Hepatocyte (in vitro differentiated cells): ENCODE data around the gene SETX. TPM values are rescaled to one million over a fixed set of nuclear protein-coding genes. Genes with fewer than 3 reads are reported as not detected.

Source experiments
- DNase-seq: peaks from one replicate; pipeline ENCODE4 v3.0.0-alpha.2; 2016; ENCODE audit warnings: low spot score
- H2AFZ ChIP-seq: fragments of 200-600 bp; sonication (generic); 2 replicates; pipeline ENCODE4 v1.6.0; 2016; ENCODE audit warnings: antibody characterized with exemption, mild to moderate bottlenecking
- H3K27ac ChIP-seq: fragments of 200-600 bp; sonication (generic); 2 replicates; pipeline ENCODE4 v1.5.1; 2016; ENCODE audit warnings: mild to moderate bottlenecking
- H3K27me3 ChIP-seq: fragments of 200-600 bp; sonication (generic); 2 replicates; pipeline ENCODE4 v1.6.1; 2016
- H3K36me3 ChIP-seq: fragments of 200-600 bp; sonication (generic); replicated peaks from 2 replicates; pipeline ENCODE4 v1.5.1; 2016; ENCODE audit warnings: low read depth; ENCODE audit not compliant: insufficient read depth
- H3K4me1 ChIP-seq: fragments of 200-600 bp; sonication (generic); 2 replicates; pipeline ENCODE4 v1.5.1; 2016; ENCODE audit warnings: mild to moderate bottlenecking, moderate library complexity; ENCODE audit not compliant: insufficient read depth
- H3K4me2 ChIP-seq: fragments of 200-600 bp; sonication (generic); 2 replicates; pipeline ENCODE4 v1.6.0; 2016
- H3K4me3 ChIP-seq: fragments of 200-600 bp; sonication (generic); 2 replicates; pipeline ENCODE4 v1.5.1; 2016; ENCODE audit warnings: mild to moderate bottlenecking
- H3K79me2 ChIP-seq: fragments of 200-600 bp; sonication (generic); 2 replicates; pipeline ENCODE4 v1.6.0; 2017; ENCODE audit warnings: mild to moderate bottlenecking
- H3K9me2 ChIP-seq: fragments of 200-600 bp; sonication (generic); replicated peaks from 2 replicates; pipeline ENCODE4 v1.6.0; 2017; ENCODE audit warnings: mild to moderate bottlenecking; ENCODE audit not compliant: insufficient read depth
- H3K9me3 ChIP-seq: fragments of 200-600 bp; sonication (generic); 2 replicates; pipeline ENCODE4 v1.5.1; 2016; ENCODE audit warnings: low read depth, mild to moderate bottlenecking
- H4K20me1 ChIP-seq: fragments of 200-600 bp; sonication (generic); 2 replicates; pipeline ENCODE4 v1.6.0; 2016; ENCODE audit warnings: mild to moderate bottlenecking; ENCODE audit not compliant: insufficient read depth, poor library complexity, severe bottlenecking
- EZH2 ChIP-seq: fragments of 200-600 bp; sonication (generic); IDR thresholded peaks from 2 replicates; pipeline ENCODE4 v1.6.1; 2016; ENCODE audit warnings: antibody characterized with exemption, mild to moderate bottlenecking, borderline replicate concordance
- EZH2phosphoT487 ChIP-seq: fragments of 200-600 bp; sonication (generic); IDR thresholded peaks from one replicate; pipeline ENCODE4 v1.6.1; 2018; ENCODE audit warnings: antibody characterized with exemption, mild to moderate bottlenecking, low read depth, moderate library complexity; ENCODE audit not compliant: unreplicated experiment, severe bottlenecking
- WGBS: methylation state at CpG from one replicate; pipeline ENCODE4 v1.1.6; 2016; ENCODE audit warnings: low lambda C conversion rate; ENCODE audit errors: missing lambda C conversion rate; 5-methylcytosine and 5-hydroxymethylcytosine counted together
- polyA plus RNA-seq: library from polyadenylated mRNA; unstranded; fragments of >200 nt; fragmentation: Nextera tagmentation; extraction: Ambion mirVana; gene quantifications from 2 replicates; pipeline ENCODE4 v1.2.1, GENCODE V29; 2016
- total RNA-seq: library from RNA; depleted of rRNA; stranded (reverse); fragments of >200 nt; gene quantifications from 2 replicates; pipeline ENCODE4 v1.2.3, GENCODE V29; 2014
- TF ChIP-seq, protein P1 (sequence below): fragments of 200-600 bp; sonication (generic); IDR thresholded peaks from 2 replicates; pipeline ENCODE4 v1.5.1; 2016; ENCODE audit warnings: antibody characterized with exemption, mild to moderate bottlenecking; ENCODE audit not compliant: poor library complexity

The SETX gene
- total and polyA plus RNA-seq, 2 experiments from 2014 or later: 12.0 to 61.0 TPM

DNA sequence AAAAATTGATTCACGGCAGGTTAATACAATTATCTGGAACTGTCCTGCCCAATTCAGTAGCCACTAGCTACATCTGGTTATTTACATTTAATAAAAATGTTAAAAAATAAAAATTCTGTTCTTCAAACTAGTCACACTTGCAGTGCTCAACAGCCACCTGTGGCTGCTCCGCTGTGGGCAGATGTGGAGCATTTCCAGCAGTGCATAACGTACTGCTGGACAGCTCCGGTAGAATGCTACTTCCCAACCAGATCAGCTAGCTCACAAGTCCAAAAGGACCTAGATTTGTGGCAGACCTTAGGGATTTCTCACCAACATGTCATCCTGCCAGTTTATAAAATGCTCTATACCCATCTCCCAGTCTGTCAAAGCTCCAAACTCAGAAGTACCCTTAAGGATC lies 42.8 kb downstream of the SETX start:
- Histone ChIP-seq H3K27me3 (no peaks in the 10 kb centered on the region), H3K27ac (no peak overlapping the region), H3K4me2 (no peak overlapping the region), H3K4me1 (no peaks in the 10 kb centered on the region), H3K9me2 (no peaks in the 10 kb centered on the region), H2AFZ (no peak overlapping the region), H3K9me3 (no peaks in the 10 kb centered on the region), H3K36me3 (no peaks in the 10 kb centered on the region), H4K20me1 (peaks cover 4% of the 10 kb centered on the region), H3K79me2 (peaks cover 14% of the 10 kb centered on the region), H3K4me3 (no peak overlapping the region)
- DNase-seq: no peak
- TF ChIP-seq EZH2phosphoT487 (no peak), EZH2 (no peak)
- TF ChIP-seq, protein P1, sequence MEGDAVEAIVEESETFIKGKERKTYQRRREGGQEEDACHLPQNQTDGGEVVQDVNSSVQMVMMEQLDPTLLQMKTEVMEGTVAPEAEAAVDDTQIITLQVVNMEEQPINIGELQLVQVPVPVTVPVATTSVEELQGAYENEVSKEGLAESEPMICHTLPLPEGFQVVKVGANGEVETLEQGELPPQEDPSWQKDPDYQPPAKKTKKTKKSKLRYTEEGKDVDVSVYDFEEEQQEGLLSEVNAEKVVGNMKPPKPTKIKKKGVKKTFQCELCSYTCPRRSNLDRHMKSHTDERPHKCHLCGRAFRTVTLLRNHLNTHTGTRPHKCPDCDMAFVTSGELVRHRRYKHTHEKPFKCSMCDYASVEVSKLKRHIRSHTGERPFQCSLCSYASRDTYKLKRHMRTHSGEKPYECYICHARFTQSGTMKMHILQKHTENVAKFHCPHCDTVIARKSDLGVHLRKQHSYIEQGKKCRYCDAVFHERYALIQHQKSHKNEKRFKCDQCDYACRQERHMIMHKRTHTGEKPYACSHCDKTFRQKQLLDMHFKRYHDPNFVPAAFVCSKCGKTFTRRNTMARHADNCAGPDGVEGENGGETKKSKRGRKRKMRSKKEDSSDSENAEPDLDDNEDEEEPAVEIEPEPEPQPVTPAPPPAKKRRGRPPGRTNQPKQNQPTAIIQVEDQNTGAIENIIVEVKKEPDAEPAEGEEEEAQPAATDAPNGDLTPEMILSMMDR: no peak
- 93% methylated on average over 4 of the region's 4 CpGs for WGBS

DNA sequence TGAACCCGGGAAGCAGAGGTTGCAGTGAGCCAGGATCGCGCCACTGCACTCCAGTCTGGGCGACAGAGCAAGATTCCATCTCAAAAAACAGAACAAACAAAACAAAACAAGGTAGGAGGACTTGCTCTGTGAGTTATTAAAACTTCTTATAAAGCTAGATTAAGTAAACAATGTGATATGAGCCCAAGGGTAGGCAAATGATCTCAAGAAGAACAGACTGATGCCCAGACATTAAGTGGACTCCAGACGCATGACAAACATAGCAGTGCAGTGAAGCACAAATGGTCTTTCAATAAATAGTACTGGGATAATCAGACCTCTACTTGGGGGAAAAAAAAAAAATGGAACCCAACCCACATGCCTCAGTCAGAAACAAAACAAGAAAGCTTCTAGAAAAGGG lies 45.7 kb downstream of the SETX start:
- no peaks in the 10 kb centered on the region for H3K9me3 ChIP-seq

DNA sequence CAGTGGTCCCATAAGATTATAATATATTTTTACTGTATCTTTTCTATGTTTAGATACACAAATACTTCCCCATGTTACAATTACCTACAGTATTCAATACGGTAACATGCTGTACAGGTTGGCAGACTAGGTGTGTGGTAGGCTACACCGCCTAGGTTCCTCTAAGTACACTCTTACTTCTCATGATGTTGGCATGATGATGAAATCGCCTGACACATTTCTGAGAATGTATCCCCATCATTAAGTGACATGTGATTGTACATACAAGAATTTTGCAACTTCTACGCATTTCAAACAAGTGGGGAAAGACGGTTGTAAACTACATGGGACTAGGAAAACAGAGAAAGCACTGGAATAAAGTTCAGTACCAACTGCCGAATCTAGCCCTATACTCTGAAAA lies 53.3 kb downstream of the SETX start:
- Histone ChIP-seq H3K4me1 (no peaks in the 10 kb centered on the region), H3K9me2 (no peaks in the 10 kb centered on the region), H3K4me2 (no peak overlapping the region), H3K27ac (no peak overlapping the region), H3K36me3 (peaks cover 13% of the 10 kb centered on the region), H2AFZ (no peak overlapping the region), H3K4me3 (no peak overlapping the region), H3K9me3 (no peaks in the 10 kb centered on the region), H3K79me2 (peaks cover 15% of the 10 kb centered on the region), H3K27me3 (no peaks in the 10 kb centered on the region), H4K20me1 (peaks cover 8% of the 10 kb centered on the region)
- no peak for DNase-seq
- no peak for TF ChIP-seq EZH2phosphoT487
- TF ChIP-seq, protein P1: no peak
- TF ChIP-seq EZH2: no peak
- 97% methylated on average over 6 of the region's 6 CpGs for WGBS

More for the DNA sequence above, 45.7 kb downstream of the SETX start:
- Histone ChIP-seq H3K4me1 (no peaks in the 10 kb centered on the region), H3K4me2 (no peak overlapping the region), H4K20me1 (peaks cover 4% of the 10 kb centered on the region), H3K36me3 (no peaks in the 10 kb centered on the region), H3K27me3 (no peaks in the 10 kb centered on the region), H3K4me3 (no peak overlapping the region), H3K27ac (no peak overlapping the region), H2AFZ (no peak overlapping the region), H3K79me2 (peaks cover 19% of the 10 kb centered on the region), H3K9me2 (no peaks in the 10 kb centered on the region)
- WGBS: over 99% methylated on average over 5 of the region's 5 CpGs
- DNase-seq: no peak
- TF ChIP-seq EZH2phosphoT487 (no peak), EZH2 (no peak)
- TF ChIP-seq, protein P1: no peak

DNA sequence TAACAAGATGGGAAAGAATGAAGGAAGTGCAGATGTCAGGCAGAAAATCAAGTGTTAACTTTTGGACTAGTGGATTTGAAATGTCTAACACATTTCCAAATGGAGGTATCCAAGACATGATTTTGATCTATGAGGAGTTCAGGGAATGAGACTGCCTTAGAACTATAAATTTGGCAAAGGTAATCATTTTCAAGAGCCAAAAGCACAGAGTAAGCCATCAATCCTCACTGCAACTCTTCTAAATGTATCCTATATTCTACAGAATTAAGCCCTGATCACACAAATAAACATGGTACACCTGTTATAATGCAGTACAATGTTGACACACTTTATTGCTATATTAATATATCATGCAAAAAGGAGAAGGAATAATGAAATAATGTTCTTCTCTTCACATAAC lies 55.6 kb downstream of the SETX start:
- Histone ChIP-seq H3K36me3 (peaks cover 13% of the 10 kb centered on the region), H3K4me3 (no peak overlapping the region)

More for the DNA sequence above, 55.6 kb downstream of the SETX start:
- peaks cover 8% of the 10 kb centered on the region for H4K20me1 ChIP-seq
- H2AFZ ChIP-seq: no peak overlapping the region
- no peak for DNase-seq
- H3K27ac ChIP-seq: no peak overlapping the region
- TF ChIP-seq, protein P1: no peak
- no peak for TF ChIP-seq EZH2
- no peak for TF ChIP-seq EZH2phosphoT487
- no peak overlapping the region for H3K4me2 ChIP-seq
- H3K79me2 ChIP-seq: peaks cover 10% of the 10 kb centered on the region
- H3K9me3 ChIP-seq: no peaks in the 10 kb centered on the region
- no peaks in the 10 kb centered on the region for H3K4me1 ChIP-seq
- no peaks in the 10 kb centered on the region for H3K9me2 ChIP-seq
- H3K27me3 ChIP-seq: no peaks in the 10 kb centered on the region
